ENCODE data around the gene PMPCB.
"Not testable (repeated sequence)": the region's sequence is repeated elsewhere in the genome, so short reads cannot be mapped to it uniquely, and the experiment has no call there.

GRCh38 chr7:103279963-103280802 lies 17.1 kb upstream of the PMPCB start:
- not testable (repeated sequence) for TF ChIP-seq CTCF (IDR thresholded peaks at IDR 0.05; ENCODE audit: low read depth, low read length); EZH2phosphoT487 (IDR thresholded peaks at IDR 0.05; ENCODE audit: low read depth)

Measured in OCI-LY3 (cell line).